Smooth muscle cell (in vitro differentiated cells): Measurements from ENCODE around the gene TINCR. TPM values are rescaled to one million over a fixed set of nuclear protein-coding genes. Genes with fewer than 3 reads are reported as not detected.

Experiments used
- DNase-seq: peaks from one replicate; lab custom pipeline; 2025; ENCODE audit not compliant: unreplicated experiment; lab: John Stamatoyannopoulos, UW
- H2AFZ ChIP-seq: fragments of 200-600 bp; sonication (generic); 2 replicates; pipeline ENCODE4 v1.6.0; 2016; ENCODE audit warnings: antibody characterized with exemption, low read depth, mild to moderate bottlenecking
- H3F3A ChIP-seq: fragments of 200-600 bp; sonication (generic); 2 replicates; pipeline ENCODE4 v1.6.0; 2017; ENCODE audit warnings: antibody characterized with exemption, low read depth
- H3K27ac ChIP-seq: fragments of 200-600 bp; sonication (generic); 2 replicates; pipeline ENCODE4 v1.5.1; 2016; ENCODE audit warnings: low read depth, mild to moderate bottlenecking
- H3K27me3 ChIP-seq: fragments of 200-600 bp; sonication (generic); 2 replicates; pipeline ENCODE4 v1.6.1; 2016; ENCODE audit warnings: low read depth, mild to moderate bottlenecking
- H3K36me3 ChIP-seq: fragments of 200-600 bp; sonication (generic); 2 replicates; pipeline ENCODE4 v1.5.1; 2016; ENCODE audit warnings: low read depth
- H3K4me1 ChIP-seq: fragments of 200-600 bp; sonication (generic); 2 replicates; pipeline ENCODE4 v1.5.1; 2016; ENCODE audit warnings: low read depth
- H3K4me2 ChIP-seq: fragments of 200-600 bp; sonication (generic); 2 replicates; pipeline ENCODE4 v1.6.0; 2016; ENCODE audit warnings: mild to moderate bottlenecking
- H3K4me3 ChIP-seq: fragments of 200-600 bp; sonication (generic); 2 replicates; pipeline ENCODE4 v1.5.1; 2016; ENCODE audit warnings: mild to moderate bottlenecking
- H3K79me2 ChIP-seq: fragments of 200-600 bp; sonication (generic); 2 replicates; pipeline ENCODE4 v1.6.0; 2016; ENCODE audit warnings: low read depth, mild to moderate bottlenecking
- H3K9ac ChIP-seq: fragments of 200-600 bp; sonication (generic); 2 replicates; pipeline ENCODE4 v1.6.0; 2016; ENCODE audit warnings: low read depth
- H3K9me3 ChIP-seq: fragments of 200-600 bp; sonication (generic); replicated peaks from 2 replicates; pipeline ENCODE4 v1.5.1; 2016; ENCODE audit warnings: low read depth
- H4K20me1 ChIP-seq: fragments of 200-600 bp; sonication (generic); 2 replicates; pipeline ENCODE4 v1.6.0; 2016; ENCODE audit warnings: low read depth
- CTCF ChIP-seq: fragments of 200-600 bp; sonication (generic); IDR thresholded peaks from 2 replicates; pipeline ENCODE4 v1.5.1; 2017; ENCODE audit warnings: borderline replicate concordance, mild to moderate bottlenecking, antibody characterized with exemption; ENCODE audit not compliant: insufficient read depth, poor library complexity, severe bottlenecking
- WGBS: methylation state at CpG from one replicate; pipeline ENCODE4 v1.1.7; 2016; ENCODE audit warnings: low lambda C conversion rate; 5-methylcytosine and 5-hydroxymethylcytosine counted together
- polyA plus RNA-seq: library from polyadenylated mRNA; unstranded; fragments of >200 nt; fragmentation: Nextera tagmentation; extraction: Ambion mirVana; gene quantifications from 2 replicates; pipeline ENCODE4 v1.2.1, GENCODE V29; 2016
- total RNA-seq: library from RNA; depleted of rRNA; stranded (reverse); fragments of >200 nt; gene quantifications from 2 replicates; pipeline ENCODE4 v1.2.3, GENCODE V29; 2014

Gene TINCR
- total and polyA plus RNA-seq, 2 experiments from 2014 or later = 2.2 to 2.9 TPM

- Histone ChIP-seq H3F3A (no peaks in the 10 kb centered on the region), H3K79me2 (peaks cover 24% of the 10 kb centered on the region), H3K9me3 (no peaks in the 10 kb centered on the region), H3K4me1 (no peaks in the 10 kb centered on the region), H3K27ac (no peak overlapping the region), H3K27me3 (no peaks in the 10 kb centered on the region), H4K20me1 (peaks cover 46% of the 10 kb centered on the region), H3K4me3 (no peak overlapping the region), H3K9ac (no peak overlapping the region), H3K4me2 (no peak overlapping the region), H2AFZ (no peak overlapping the region), H3K36me3 (peaks cover 30% of the 10 kb centered on the region)
- no peak for DNase-seq
- WGBS = 92% methylated on average over 16 of the region's 16 CpGs
- TF ChIP-seq CTCF = no peak
Measured at GRCh38 chr19:5607318-5608275, 39.8 kb upstream of the TINCR start.

GRCh38 chr19:5605362-5605761, 37.6 kb upstream of the TINCR start:
- Histone ChIP-seq H3F3A (no peaks in the 10 kb centered on the region), H3K27me3 (no peaks in the 10 kb centered on the region), H3K4me1 (no peaks in the 10 kb centered on the region), H3K4me2 (no peak overlapping the region), H3K9ac (no peak overlapping the region), H4K20me1 (peaks cover 66% of the 10 kb centered on the region), H3K9me3 (no peaks in the 10 kb centered on the region), H3K27ac (no peak overlapping the region), H3K79me2 (peaks cover 20% of the 10 kb centered on the region), H2AFZ (no peak overlapping the region), H3K36me3 (peaks cover 17% of the 10 kb centered on the region), H3K4me3 (no peak overlapping the region)
- TF ChIP-seq CTCF = no peak
- no peak for DNase-seq
- 95% methylated on average over 3 of the region's 3 CpGs for WGBS

- H3K4me3 ChIP-seq = no peak overlapping the region
- no peak overlapping the region for H2AFZ ChIP-seq
- no peak overlapping the region for H3K27ac ChIP-seq
- H3F3A ChIP-seq = no peaks in the 10 kb centered on the region
- no peak for TF ChIP-seq CTCF
- peaks cover 19% of the 10 kb centered on the region for H3K79me2 ChIP-seq
- H3K9me3 ChIP-seq = no peaks in the 10 kb centered on the region
- no peak overlapping the region for H3K4me2 ChIP-seq
- no peaks in the 10 kb centered on the region for H3K4me1 ChIP-seq
- H3K9ac ChIP-seq = no peak overlapping the region
- H3K27me3 ChIP-seq = no peaks in the 10 kb centered on the region
- peaks cover 20% of the 10 kb centered on the region for H3K36me3 ChIP-seq
- DNase-seq = no peak
- 96% methylated on average over 5 of the region's 5 CpGs for WGBS
- peaks cover 69% of the 10 kb centered on the region for H4K20me1 ChIP-seq
Measured at GRCh38 chr19:5603626-5604025, 35.9 kb upstream of the TINCR start.
